NCI-H1092 treated with DMSO at 0.1 percent for 48 hours (cell line): ENCODE data around the gene MMP15.
A peak's percentile ranks its signal among the peaks of the same experiment; 100 is the strongest.
"Not testable (repeated sequence)": the region's sequence is repeated elsewhere in the genome, so short reads cannot be mapped to it uniquely, and the experiment has no call there.

Experiments used
- DNase-seq: peaks from one replicate; lab custom pipeline; 2025; lab: John Stamatoyannopoulos, UW

Gene MMP15

DNA sequence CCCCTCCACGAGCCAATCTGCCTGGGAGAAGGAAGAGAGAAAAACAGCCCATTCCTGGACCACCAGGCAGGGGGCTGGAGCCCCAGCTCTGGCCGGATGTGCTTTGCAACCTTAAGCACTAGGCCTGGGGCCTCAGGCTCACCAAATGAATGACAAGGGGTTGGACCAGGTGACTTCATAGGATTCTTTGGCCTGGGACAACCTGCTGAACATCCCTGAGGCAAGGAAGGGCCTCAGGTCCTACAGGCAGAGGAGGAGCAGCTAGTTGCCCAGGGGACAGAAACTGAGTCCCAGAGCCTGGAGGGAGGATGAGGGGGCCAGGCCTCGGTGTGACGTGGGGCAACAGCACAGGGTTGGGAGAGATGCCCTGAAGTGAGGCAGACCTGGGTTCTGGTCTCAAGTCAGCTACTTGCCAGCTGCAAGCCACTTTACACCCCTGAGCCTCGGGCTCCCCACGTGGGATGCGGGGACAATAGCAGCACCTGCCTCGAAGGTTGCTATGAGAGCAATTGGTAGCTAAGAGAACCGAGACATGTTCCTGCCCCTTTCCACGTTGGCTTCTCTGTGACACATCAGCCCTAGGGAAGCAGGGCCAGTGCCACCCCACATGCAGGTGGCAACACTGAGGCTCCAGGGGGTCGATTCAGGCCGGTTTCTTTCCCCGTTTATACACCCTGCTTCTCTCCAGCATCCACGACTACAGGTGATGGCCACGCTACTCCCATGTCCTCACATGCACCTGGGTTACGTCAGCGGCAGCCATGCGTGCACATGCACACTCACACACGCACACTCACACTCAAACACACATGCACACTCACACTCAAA, 61.0 kb downstream of the MMP15 start:
- peak; percentile 31 for DNase-seq

- DNase-seq, result no peak
Measured at GRCh38 chr16:58087209-58087913, 61.8 kb downstream of the MMP15 start.

DNA sequence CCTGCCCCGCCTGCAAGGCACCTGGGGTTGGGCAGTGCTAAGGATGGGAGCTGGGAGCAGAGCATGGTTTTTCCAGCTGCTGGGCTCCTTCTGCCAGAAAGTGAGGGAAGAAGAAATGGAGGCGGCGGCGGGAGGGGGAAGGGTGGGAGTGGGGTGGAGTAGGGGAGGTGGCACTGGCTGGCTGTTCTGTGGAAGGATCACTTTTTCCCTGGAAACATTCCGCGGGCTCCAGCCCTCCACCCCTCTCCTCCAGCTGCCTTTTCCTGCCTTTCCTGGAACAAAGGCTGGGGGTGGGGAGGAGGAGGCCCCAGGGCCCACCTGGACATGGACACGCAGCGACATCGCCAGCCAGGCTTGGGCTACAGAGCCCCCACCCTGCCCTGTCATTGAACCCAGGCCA, 62.5 kb downstream of the MMP15 start:
- DNase-seq, result no peak

DNA sequence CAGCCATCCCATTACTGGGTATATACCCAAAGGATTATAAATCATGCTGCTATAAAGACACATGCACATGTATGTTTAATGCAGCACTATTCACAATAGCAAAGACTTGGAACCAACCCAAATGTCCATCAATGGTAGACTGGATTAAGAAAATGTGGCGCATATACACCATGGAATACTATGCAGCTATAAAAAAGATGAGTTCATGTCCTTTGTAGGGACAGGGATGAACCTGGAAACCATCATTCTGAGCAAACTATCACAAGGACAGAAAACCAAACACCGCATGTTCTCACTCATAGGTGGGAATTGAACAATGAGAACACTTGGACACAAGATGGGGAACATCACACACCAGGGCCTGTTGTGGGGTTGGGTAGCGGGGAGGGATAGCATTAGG, 64.8 kb downstream of the MMP15 start:
- not testable (repeated sequence) for DNase-seq

GRCh38 chr16:58094026-58094425, 68.5 kb downstream of the MMP15 start:
- DNase-seq, result no peak

DNA sequence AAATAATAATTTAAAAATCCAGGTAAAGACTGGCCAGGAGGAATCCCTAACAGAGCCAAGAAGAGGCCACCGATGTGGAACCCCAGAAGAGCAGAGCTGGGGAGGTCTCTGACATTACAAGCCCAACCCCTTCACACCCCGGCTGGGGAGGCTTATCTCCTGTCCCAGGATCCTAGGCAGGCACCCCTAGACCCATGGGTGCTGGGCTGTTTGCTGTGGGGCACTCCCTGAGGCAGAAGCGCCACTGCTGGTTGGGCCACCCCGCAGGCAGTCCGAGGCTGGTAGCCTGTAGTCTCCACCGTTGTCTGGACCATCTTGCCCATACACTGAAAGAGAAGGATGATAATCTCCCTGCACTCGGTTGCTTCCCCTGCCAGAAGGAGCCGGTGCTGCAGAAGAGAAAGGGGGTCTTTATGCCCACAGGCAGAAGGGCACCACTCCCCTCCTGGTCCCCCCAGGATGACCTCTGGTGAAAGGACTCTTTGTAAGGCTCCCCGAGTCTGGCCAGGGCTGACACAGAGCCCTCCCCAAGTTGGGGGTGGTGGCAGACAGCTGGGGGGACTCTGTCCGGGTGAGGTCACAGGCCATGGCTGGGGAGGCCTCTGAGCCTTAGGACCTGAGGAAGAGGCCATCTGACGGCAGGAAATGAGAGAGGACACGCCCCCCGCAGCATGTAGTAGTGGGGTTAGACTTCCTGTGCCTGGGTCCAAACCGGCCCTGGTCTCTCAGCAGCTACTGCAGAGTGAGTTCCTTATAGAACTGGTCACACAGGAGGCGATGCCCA, 69.4 kb downstream of the MMP15 start:
- DNase-seq, result no peak

DNA sequence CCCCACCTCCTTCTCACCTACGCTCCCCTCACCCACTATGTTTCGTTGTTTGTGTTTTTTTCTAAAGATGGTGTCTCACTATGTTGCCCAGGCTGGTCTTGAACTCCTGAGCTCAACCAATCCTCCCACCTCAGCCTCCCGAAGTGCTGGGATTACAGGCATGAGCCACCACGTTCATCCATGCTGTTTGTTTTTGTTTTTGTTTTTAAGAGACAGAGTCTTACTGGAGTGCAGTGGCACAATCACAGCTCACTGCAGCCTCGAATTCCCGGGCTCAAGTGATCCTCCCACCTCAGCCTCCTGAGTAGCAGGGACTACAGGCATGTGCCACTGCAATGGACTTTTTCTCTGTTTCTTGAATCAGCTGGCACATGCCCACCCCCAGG, 70.0 kb downstream of the MMP15 start:
- not testable (repeated sequence) for DNase-seq

DNA sequence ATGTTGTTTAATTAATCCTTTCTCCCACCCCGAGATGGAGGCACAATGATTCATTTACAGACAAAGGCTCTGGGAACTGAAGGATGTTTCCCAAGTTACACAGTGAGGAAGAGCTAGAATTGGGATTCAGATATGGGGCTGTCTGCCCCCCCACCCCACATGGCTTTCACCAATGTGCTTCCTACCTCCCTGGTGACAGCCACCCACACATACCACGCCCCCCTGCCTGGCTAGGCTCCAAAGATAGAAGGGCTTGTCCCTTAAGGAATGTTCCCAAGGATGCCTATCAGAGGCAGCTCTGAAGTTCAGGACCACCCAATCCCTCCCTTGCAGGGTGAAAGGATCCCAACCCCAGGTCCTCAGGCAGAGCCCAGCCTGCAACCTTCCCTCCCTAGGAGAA, 70.7 kb downstream of the MMP15 start:
- no peak for DNase-seq
